ENCODE measurements around the gene PSG5.
"Not testable (repeated sequence)": the region's sequence is repeated elsewhere in the genome, so short reads cannot be mapped to it uniquely, and the experiment has no call there.

- TF ChIP-seq CTCF (IDR thresholded peaks at IDR 0.05; ENCODE audit: poor library complexity, severe bottlenecking); EP300 (conservative IDR thresholded peaks at IDR 0.05; ENCODE audit: poor library complexity, severe bottlenecking); SMC3 (conservative IDR thresholded peaks at IDR 0.05; ENCODE audit: poor library complexity); REST (IDR thresholded peaks at IDR 0.05; ENCODE audit: borderline replicate concordance); POLR2AphosphoS5 (IDR thresholded peaks at IDR 0.05): not testable (repeated sequence)
Measured at GRCh38 chr19:43203611-43204010, 17.3 kb upstream of the PSG5 start.
